Stimulated activated memory B cell treated with anti-CD40 and anti-IgM and Interleukin-4, amounts not matched to agents 10 μg/mL and 1 μg/mL and 100 μg/mL, for 72 hours (primary cell): Measurements from ENCODE around the gene DHPS.
"Not testable (repeated sequence)": the region's sequence is repeated elsewhere in the genome, so short reads cannot be mapped to it uniquely, and the experiment has no call there.

Source experiments
- ATAC-seq: fragments of 150-1000 bp; cut with Tn5 transposase; 2 replicates; pipeline ENCODE4 v1.10.0; 2021
- H3K27ac Mint-ChIP-seq: one replicate; pipeline ENCODE4 v1.8.0; 2022; ENCODE audit warnings: mild to moderate bottlenecking, mixed read lengths
- H3K27me3 Mint-ChIP-seq: one replicate; pipeline ENCODE4 v1.8.0; 2022; ENCODE audit warnings: mixed read lengths
- H3K36me3 Mint-ChIP-seq: one replicate; pipeline ENCODE4 v1.8.0; 2022; ENCODE audit warnings: mixed read lengths
- H3K4me1 Mint-ChIP-seq: one replicate; pipeline ENCODE4 v1.8.0; 2022; ENCODE audit warnings: mixed read lengths
- H3K4me3 Mint-ChIP-seq: one replicate; pipeline ENCODE4 v1.8.0; 2022; ENCODE audit warnings: mild to moderate bottlenecking, moderate library complexity, mixed read lengths
- H3K9me3 Mint-ChIP-seq: one replicate; pipeline ENCODE4 v1.8.0; 2022; ENCODE audit warnings: mixed read lengths

The DHPS gene

DNA sequence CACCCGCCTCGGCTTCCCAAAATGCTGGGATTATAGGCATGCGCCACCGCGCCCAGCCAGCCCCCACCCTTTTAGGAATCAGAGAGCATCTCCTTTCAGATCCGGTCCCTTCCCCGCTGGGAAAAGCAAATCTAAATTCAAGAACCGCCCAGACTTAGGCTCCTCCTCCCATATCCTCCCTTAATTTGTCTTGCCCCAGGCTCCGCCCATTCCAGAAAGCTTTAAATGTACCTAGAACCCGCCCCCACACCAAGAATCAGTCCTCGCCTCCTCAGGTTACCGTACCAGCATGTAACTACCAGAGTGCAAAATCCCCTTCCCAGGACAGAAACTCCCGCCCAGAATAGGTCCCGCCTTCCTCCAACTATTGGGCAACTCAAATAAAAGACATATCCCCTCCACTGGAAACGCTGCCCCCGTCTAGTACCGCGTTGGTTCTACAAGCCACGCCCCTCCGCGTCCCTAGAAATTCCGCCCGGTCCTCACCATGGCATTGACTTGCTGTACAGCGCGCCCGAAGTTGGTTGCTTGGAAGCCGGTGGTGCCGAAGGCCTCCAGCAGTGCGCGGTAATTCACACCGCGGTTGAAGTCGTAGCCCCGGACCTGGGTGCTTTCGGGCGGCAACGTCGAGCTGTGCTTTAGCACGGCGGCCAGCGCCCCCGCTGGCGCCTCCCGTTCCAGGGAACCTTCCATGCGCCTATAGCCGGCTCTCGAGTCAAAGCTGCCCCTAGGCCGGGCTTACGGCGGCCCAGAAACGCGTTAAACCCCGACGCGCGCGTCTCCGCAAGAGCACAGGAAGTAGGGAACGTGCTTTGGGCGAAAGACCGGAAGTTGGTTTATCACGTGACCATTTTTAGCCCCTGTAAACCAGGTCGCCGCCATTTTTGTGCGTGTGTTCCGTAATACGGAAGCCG, at the start of gene DHPS:
Gene DHPS (minus strand): TSS at position 807 of the 914 bp plus-strand sequence. CDS start 114 bp downstream, at position 693.
- Mint-ChIP-seq H3K36me3 (peaks cover 28% of the 10 kb centered on the region), H3K27ac (peak within 1 kb of the TSS; percentile 87), H3K4me3 (peak within 1 kb of the TSS; percentile 91), H3K4me1 (peaks cover 33% of the 10 kb centered on the region), H3K27me3 (no peaks in the 10 kb centered on the region), H3K9me3 (no peaks in the 10 kb centered on the region)
- ATAC-seq, result peak; percentile 92

DNA sequence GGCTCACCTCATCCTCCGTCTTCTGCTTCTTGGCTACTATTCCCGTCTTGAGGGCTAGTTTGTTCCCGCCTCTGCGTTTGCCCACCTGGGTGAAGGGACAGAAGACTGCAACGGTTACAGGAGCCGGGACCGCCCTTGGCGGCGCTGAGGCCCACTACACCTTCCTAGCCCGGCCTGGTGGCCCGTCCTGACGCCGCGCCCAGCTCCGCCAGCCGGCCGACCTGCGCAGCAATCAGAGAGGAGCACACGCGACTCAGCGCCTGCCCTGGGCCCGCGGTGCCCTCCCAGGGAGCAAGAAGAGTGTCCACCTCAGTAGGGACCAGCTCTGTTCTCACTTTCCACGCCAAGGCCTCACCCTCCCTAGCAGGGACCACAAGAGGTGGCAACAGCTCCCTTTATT, 49.7 kb upstream of the DHPS start:
- H3K4me3 Mint-ChIP-seq, result no peak overlapping the region
- no peaks in the 10 kb centered on the region for H3K27me3 Mint-ChIP-seq
- H3K9me3 Mint-ChIP-seq, result no peaks in the 10 kb centered on the region
- H3K36me3 Mint-ChIP-seq, result peaks cover 41% of the 10 kb centered on the region
- no peak for ATAC-seq
- peaks cover 59% of the 10 kb centered on the region for H3K4me1 Mint-ChIP-seq
- no peak overlapping the region for H3K27ac Mint-ChIP-seq

DNA sequence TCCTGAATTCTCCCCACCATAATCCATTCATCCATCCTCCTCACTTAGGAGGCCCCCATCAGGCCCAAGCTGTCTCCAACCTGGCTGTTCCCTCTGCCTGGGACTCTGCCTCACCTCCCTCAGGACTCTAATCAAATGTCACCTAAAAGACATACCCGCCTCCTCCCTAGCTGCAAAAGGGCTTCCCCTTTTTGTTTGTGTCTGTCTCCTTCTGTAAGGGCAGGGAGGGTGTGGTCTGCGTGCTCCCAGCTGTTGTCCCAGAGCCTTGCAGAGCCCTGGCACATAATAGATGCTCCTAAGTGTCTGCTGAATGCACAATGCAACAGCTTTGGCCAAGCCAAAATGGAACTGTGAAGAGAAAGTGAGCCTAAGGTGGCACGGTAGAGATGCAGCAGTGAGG, 48.4 kb upstream of the DHPS start:
- ATAC-seq, result peak; percentile 57
- Mint-ChIP-seq H3K4me1 (peaks cover 61% of the 10 kb centered on the region), H3K36me3 (peaks cover 42% of the 10 kb centered on the region), H3K4me3 (peak overlapping the region; percentile 55), H3K27me3 (no peaks in the 10 kb centered on the region), H3K9me3 (no peaks in the 10 kb centered on the region), H3K27ac (peak overlapping the region; percentile 62)

- ATAC-seq, result no peak
- no peak overlapping the region for H3K27ac Mint-ChIP-seq
- H3K9me3 Mint-ChIP-seq, result no peaks in the 10 kb centered on the region
- no peak overlapping the region for H3K4me3 Mint-ChIP-seq
- H3K4me1 Mint-ChIP-seq, result peaks cover 70% of the 10 kb centered on the region
- peaks cover 37% of the 10 kb centered on the region for H3K36me3 Mint-ChIP-seq
- H3K27me3 Mint-ChIP-seq, result no peaks in the 10 kb centered on the region
Measured at GRCh38 chr19:12727745-12728433, 46.2 kb upstream of the DHPS start.

- no peak overlapping the region for H3K4me3 Mint-ChIP-seq
- no peak for ATAC-seq
- peaks cover 31% of the 10 kb centered on the region for H3K36me3 Mint-ChIP-seq
- peaks cover 67% of the 10 kb centered on the region for H3K4me1 Mint-ChIP-seq
- peak overlapping the region; percentile 53 for H3K27ac Mint-ChIP-seq
- no peaks in the 10 kb centered on the region for H3K9me3 Mint-ChIP-seq
- no peaks in the 10 kb centered on the region for H3K27me3 Mint-ChIP-seq
Measured at GRCh38 chr19:12726988-12727316, 45.3 kb upstream of the DHPS start.

GRCh38 chr19:12725612-12726011, 43.9 kb upstream of the DHPS start:
- peaks cover 36% of the 10 kb centered on the region for H3K36me3 Mint-ChIP-seq
- not testable (repeated sequence) for H3K27ac Mint-ChIP-seq, H3K9me3 Mint-ChIP-seq

DNA sequence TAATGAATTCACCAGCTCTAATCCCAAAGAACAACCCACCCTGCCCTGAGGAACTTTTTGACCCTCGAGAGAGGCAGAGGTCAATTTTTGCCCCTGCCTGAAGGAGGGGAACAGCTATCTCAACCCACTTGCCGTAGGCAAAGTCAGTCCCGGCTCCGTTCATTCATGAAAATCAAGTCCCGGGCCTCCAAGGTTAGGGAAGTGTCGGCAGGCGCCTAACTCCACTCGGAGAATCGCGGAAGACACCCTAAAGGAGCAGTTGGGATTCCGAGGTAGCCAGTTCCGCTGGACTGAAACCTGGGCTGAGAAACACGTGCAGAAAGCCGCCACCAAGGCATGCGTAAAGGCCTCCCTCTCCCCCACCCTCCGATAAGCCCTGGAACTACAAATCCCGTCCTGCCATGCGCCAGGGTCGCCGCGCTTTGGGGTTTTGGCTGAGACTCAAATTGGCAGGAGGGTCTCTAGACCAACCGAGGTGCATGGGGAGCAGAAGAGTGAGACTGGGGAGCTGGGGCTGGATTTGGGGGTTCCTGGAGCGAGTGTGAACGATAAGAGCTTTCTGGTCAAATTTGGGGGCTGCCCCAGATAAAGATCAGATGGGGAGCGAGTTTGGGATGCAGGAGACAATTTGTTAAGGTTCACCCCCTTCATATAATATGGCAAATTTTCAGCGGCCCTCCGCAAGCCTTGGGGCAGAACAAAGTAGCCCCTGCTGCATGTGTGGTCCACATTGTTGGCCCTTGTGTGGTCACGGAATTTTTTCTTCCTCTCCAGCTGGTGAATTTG, 42.2 kb upstream of the DHPS start, which contains the start of gene TNPO2:
Gene TNPO2 (minus strand): TSS at position 292 of the 786 bp plus-strand sequence. CDS start 2,955 bp downstream, outside the sequence.
- H3K4me3 Mint-ChIP-seq, result peak within 1 kb of the TSS; percentile 90
- peaks cover 59% of the 10 kb centered on the region for H3K4me1 Mint-ChIP-seq
- peak; percentile 70 for ATAC-seq
- H3K36me3 Mint-ChIP-seq, result peaks cover 29% of the 10 kb centered on the region
- no peaks in the 10 kb centered on the region for H3K27me3 Mint-ChIP-seq
- no peaks in the 10 kb centered on the region for H3K9me3 Mint-ChIP-seq
- peak within 1 kb of the TSS; percentile 77 for H3K27ac Mint-ChIP-seq

More at GRCh38 chr19:12725612-12726011, 43.9 kb upstream of the DHPS start:
- not testable (repeated sequence) for H3K27me3 Mint-ChIP-seq, ATAC-seq, H3K4me3 Mint-ChIP-seq
- peaks cover 68% of the 10 kb centered on the region for H3K4me1 Mint-ChIP-seq

GRCh38 chr19:12723381-12723640, 41.6 kb upstream of the DHPS start:
- Mint-ChIP-seq H3K27ac (peak overlapping the region; percentile 77), H3K9me3 (no peaks in the 10 kb centered on the region), H3K4me3 (peak overlapping the region; percentile 90), H3K36me3 (peaks cover 27% of the 10 kb centered on the region), H3K27me3 (no peaks in the 10 kb centered on the region), H3K4me1 (peaks cover 60% of the 10 kb centered on the region)
- no peak for ATAC-seq

GRCh38 chr19:12722566-12723380, 41.1 kb upstream of the DHPS start:
- Mint-ChIP-seq H3K9me3 (no peaks in the 10 kb centered on the region), H3K36me3 (peaks cover 26% of the 10 kb centered on the region), H3K4me3 (peak overlapping the region; percentile 90)

GRCh38 chr19:12721656-12722565, 40.2 kb upstream of the DHPS start:
- Mint-ChIP-seq H3K4me3 (peak overlapping the region; percentile 95), H3K27me3 (no peaks in the 10 kb centered on the region), H3K9me3 (no peaks in the 10 kb centered on the region), H3K27ac (peak overlapping the region; percentile 77), H3K36me3 (peaks cover 25% of the 10 kb centered on the region), H3K4me1 (peaks cover 61% of the 10 kb centered on the region)
- peak; percentile 69 for ATAC-seq

More at GRCh38 chr19:12722566-12723380, 41.1 kb upstream of the DHPS start:
- peak; percentile 96 for ATAC-seq
- H3K27me3 Mint-ChIP-seq, result no peaks in the 10 kb centered on the region
- peaks cover 62% of the 10 kb centered on the region for H3K4me1 Mint-ChIP-seq
- H3K27ac Mint-ChIP-seq, result peak overlapping the region; percentile 77

GRCh38 chr19:12720851-12721655, 39.4 kb upstream of the DHPS start:
- peaks cover 26% of the 10 kb centered on the region for H3K36me3 Mint-ChIP-seq
- no peaks in the 10 kb centered on the region for H3K27me3 Mint-ChIP-seq
- ATAC-seq, result peak; percentile 8

DNA sequence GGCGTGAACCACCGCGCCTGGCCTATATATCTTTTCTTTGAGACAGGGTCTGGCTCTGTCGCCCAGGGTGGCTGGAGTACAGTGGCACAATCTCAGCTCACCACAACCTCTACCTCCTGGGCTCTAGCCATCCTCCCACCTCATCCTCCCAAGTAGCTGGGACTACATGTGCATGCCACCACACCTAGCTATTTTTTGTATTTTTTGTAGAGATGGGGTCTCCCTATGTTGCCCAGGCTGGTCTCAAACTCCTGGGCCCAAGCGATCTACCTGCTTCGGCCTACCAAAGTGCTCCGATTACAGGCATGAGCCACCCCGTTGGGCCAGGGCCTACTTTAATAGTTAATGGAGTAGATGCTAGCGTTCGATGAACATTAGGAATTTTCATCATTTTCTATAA, 38.6 kb upstream of the DHPS start:
- H3K9me3 Mint-ChIP-seq, result no peaks in the 10 kb centered on the region
- no peaks in the 10 kb centered on the region for H3K27me3 Mint-ChIP-seq
- peaks cover 30% of the 10 kb centered on the region for H3K36me3 Mint-ChIP-seq
- H3K27ac Mint-ChIP-seq, result no peak overlapping the region
- H3K4me1 Mint-ChIP-seq, result peaks cover 53% of the 10 kb centered on the region
- ATAC-seq, result no peak
- H3K4me3 Mint-ChIP-seq, result peak overlapping the region; percentile 71

More at GRCh38 chr19:12720851-12721655, 39.4 kb upstream of the DHPS start:
- Mint-ChIP-seq H3K27ac (peak overlapping the region; percentile 77), H3K4me1 (peaks cover 53% of the 10 kb centered on the region), H3K4me3 (peak overlapping the region; percentile 95), H3K9me3 (no peaks in the 10 kb centered on the region)

DNA sequence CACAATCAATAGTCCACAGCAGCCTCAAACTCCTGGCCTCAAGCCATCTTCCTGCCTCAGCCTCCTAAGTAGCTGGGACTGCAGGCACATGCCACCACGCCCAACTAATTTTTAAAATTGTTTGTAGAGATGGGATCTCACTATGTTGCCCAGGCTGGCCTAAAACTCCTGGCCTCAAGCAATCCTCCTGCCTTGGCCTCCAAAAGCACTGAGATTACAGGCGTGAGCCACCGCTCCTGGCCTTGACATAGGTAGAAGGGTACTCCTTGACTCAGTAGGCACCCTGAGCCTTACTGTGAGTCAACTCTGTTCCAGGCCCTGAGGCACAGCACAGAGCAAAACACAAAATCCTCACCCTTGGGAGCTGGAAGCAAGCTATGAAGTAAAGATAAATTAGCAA, 34.2 kb upstream of the DHPS start:
- H3K27me3 Mint-ChIP-seq, result no peaks in the 10 kb centered on the region
- peaks cover 45% of the 10 kb centered on the region for H3K36me3 Mint-ChIP-seq
- H3K4me1 Mint-ChIP-seq, result peaks cover 26% of the 10 kb centered on the region
- H3K27ac Mint-ChIP-seq, result no peak overlapping the region
- no peaks in the 10 kb centered on the region for H3K9me3 Mint-ChIP-seq
- no peak overlapping the region for H3K4me3 Mint-ChIP-seq
- no peak for ATAC-seq
